ENCODE data around the gene DCLK1.

The DCLK1 gene

DNA sequence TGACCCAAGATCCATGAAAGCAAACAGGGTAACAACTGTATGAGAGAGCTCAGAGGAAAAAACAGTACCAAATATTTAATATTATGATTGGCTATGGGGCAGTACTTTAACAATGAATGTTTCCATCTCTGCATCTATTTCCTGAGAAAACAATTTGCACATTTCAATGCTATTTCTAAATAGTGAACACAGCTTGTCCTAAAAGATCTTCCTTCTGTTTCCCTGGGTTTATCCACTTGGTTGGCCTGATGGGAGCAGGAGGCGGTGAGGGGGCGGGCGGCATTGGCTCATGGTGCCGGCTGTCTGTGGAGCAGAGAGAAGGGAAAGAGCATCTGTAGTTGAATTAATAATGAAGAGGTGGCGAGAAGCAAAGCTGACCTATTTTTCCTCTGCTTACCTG, 291.4 kb downstream of the DCLK1 start:
- in situ Hi-C loops (cut with MboI; ENCODE audit: low sequenced_read_pairs) = no loop called here

DNA sequence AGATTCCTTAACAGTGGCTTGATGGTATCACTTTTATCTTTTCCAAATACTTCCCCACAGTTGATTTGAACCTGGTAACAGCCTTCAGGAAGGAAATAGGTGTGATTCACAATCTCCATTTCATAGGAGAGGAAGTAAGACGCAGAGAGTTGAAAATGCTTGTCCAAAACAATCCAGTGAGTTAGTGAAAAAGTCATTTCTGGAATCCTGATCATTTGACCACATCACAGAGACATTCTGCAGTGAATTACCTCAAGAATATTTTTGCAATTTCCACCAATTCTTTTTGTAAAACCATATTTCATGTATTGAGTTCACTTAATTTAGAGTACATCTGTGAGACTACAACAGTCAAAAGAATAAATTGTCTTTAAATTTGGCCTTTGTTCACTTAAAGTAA, 292.8 kb downstream of the DCLK1 start:
- in situ Hi-C loops (cut with MboI; ENCODE audit: low sequenced_read_pairs) = no loop called here

DNA sequence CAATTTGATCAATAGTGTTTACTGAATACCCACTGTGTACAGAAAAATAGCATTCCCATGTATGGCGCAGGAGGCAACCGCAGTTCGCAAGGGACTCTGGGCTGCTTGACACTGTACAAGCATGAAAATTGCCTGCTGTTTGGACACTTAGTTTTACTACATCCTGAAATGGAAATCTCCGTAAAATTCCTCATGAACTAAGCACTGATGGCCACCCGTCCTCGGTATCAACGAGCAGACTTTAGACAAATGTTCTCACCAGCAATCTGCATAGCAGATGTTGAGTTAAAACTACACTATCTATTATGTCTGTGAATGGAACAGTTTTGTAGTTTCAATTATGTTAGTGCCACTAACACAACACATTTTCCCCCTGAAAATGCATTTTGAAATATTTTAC, 294.7 kb downstream of the DCLK1 start:
- in situ Hi-C loops (cut with MboI; ENCODE audit: low sequenced_read_pairs) = no loop called here

DNA sequence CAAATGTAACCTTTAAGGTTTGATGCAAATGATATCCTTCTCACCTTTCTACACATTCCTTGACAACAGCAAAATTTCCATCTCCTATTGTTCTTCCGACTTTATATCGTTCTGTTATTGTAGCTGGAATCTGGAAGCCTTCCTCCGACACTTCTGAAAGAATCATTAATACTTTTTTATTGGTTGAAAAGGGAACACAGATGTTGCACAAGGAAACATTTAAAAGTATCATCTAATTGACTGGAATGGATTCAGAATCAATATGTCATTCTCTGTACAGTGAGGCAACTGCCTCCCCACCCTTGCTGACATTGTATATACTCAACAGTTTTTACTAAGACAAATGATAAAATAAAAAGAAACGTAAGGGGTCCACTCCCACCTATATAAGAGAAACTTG, 295.2 kb downstream of the DCLK1 start:
- in situ Hi-C loops (cut with MboI; ENCODE audit: low sequenced_read_pairs) = no loop called here

DNA sequence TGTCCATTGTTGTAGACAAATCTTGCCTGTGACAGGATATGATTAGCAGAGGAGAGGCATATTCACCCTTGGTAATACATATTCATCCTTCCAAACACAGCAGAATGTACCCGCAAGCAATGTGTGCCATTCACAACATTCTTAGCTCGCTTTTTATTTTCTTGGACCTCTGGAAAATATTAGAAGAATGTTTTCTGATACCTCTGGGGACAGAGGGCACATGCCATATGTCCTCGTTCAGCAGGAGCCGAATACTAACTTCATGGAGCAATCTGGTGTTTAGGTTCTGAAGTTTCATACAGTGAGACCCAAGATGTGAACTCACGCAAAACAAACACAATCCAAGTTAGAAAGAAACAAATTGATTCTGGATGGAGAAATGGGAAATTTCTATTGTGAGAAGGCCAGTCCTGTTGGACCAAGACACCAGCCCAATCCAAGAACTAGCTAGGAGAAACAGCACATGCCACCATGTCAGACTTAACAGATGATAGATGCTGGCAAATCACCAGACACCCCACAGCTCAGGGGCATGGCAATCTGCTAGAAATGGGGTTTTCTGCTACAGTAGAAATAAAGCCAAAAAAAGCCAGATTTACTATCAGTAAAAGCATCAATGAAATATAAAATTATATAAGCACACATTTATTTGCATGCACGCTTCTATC, 297.4 kb downstream of the DCLK1 start:
- in situ Hi-C loops (cut with MboI; ENCODE audit: low sequenced_read_pairs) = no loop called here

DNA sequence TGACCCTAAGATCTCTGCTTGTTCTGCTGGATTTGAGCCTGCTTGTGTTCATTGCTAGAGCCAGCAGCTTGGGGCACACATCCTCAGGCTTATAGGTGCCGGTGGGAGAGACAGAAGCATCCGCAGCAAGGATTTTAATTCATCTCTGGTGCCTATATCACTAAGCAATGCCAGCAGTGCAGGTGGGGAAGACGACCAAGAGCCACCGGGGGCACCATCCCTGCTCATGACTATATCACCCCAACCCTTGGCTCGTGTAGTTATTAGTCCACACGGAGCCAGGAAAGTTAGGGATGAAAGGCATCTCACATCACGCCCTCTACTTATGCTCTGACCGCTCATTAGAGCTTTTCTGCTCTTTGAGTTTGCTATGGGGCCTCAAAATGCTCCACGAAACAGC, 298.2 kb downstream of the DCLK1 start:
- in situ Hi-C loops (cut with MboI; ENCODE audit: low sequenced_read_pairs) = no loop called here

DNA sequence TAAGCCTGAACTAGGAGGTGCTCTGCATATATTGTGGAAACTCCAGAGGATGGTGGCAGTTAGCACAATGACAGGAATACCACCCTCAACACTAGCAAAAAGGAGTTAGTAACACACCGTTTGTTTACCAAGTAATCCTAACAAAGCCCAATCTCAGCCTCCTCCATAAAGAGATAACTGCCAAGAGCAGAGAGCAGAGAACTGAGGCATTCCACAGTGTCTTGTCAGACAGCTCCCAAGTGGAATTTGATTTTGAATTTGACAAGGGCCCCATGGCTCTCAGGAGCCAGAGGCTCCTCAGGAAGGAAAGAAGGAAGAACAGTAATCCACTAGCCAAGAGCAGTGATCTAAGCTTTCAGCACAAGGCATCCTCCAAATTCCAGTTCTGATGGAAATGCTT, 298.6 kb downstream of the DCLK1 start:
- in situ Hi-C loops (cut with MboI; ENCODE audit: low sequenced_read_pairs) = no loop called here

DNA sequence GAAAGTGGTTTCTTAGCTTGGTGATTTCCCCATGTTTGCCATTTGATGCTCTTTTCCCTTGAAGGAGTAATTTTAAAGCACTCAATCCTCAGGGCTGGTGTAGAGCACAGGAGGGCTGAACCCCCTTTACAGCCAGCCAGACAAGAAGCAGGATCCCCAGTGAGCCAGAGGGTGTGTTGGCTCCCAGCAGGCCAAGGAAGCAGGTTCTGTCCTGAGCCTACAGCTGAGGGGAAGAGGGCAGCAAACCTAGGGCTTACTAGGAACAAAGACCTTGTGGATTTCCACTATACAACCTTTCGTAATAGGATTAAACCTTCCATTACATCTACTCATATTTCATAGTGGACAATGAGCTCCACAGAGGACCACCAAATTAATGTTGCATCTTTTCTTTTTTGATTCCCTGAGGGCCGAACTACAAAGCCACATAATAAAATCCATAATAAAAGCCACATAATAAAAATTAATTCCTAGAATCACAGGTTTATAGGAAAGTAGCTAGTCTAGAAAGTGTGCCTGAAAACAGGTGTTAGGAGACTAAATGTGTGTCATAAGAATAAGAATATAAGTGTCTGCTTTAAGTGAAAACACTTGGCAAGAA, 300.2 kb downstream of the DCLK1 start:
- in situ Hi-C loops (cut with MboI; ENCODE audit: low sequenced_read_pairs) = no loop called here

DNA sequence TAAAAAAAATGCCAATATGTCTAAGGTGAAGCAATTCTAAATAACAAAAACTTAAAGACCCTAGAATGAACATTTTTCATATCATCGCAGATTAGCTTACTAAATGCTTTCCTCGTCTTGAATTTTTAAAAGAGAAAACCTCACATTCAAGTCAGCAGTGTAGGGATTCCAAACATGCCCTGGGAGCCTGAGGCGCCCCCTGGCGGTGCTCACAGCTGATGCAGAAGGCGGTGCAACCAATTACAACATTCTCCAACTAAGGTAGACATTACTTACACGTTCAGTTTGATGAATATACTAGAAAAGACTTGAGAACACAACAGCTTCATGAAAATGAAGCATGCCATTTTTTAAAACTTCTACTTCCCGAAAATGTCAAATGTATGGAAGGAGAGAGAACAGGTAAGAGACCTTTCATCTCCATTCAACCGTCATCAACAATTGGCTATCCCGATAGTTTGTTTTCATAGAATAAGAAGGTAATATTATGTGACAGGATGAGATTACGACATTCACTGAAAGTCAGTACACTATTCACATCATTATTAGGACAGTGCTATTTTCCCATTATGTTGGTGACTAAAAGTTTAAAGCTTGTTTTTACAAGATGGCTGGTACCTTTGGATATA, 304.4 kb downstream of the DCLK1 start:
- in situ Hi-C loops (cut with MboI; ENCODE audit: low sequenced_read_pairs) = no loop called here

DNA sequence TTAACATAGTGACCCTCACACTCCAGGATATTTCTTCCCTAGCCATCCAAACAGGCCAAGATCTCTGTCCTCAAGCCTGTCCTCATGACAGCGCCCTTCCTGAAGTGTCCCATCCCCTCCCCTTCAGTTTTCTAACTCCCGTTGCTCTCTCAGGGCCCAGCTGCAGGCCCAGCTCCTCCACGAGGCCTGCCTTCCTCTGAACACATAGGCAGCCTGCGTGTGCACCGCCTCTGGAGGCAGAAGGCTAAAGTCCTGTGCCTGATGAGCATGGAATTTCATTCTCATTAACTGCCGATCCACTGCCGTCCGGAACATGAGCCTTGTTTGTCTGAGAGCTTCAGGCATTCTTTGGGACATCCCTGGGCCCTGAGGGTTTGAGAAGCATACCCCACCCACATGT, 306.4 kb downstream of the DCLK1 start:
- in situ Hi-C loops (cut with MboI; ENCODE audit: low sequenced_read_pairs) = no loop called here

DNA sequence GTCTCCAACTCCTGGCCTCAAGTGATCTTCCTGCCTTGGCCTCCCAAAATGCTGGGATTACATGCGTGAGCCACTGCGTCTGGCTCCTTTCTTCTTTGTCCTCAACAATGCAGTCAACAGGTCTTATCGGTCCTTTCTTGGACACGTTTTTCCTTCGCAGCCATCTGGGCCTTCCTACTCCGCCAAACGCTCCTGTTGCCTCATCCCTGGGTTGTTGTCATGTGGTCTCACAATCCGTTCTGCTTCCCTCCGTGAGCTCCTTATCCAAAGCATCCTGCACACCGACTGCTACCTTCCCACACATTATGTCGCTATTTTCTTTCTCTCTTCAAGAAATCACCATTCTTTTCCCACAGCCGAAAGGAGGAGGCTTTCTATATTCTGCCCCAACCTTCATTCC, 306.8 kb downstream of the DCLK1 start:
- in situ Hi-C loops (cut with MboI; ENCODE audit: low sequenced_read_pairs) = no loop called here

DNA sequence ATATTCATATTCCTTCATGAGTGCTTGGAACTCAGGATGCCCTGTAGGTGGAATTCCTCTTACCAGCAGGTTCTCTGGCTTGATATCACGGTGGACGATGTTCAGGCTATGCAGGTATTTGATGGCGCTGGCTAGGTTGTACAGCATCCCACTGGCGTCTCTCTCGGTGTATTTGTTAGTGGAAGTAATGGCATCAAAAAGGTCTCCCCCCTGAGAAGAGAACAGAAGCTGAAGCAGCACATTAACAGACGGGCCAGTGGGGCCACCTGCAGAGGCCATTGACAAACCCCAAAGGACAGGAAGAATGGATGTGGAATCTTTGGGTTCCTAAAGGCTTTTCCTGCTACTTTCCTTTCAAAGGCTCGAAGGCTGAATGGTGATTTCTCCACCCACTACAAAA, 308.5 kb downstream of the DCLK1 start:
- in situ Hi-C loops (cut with MboI; ENCODE audit: low sequenced_read_pairs) = no loop called here

DNA sequence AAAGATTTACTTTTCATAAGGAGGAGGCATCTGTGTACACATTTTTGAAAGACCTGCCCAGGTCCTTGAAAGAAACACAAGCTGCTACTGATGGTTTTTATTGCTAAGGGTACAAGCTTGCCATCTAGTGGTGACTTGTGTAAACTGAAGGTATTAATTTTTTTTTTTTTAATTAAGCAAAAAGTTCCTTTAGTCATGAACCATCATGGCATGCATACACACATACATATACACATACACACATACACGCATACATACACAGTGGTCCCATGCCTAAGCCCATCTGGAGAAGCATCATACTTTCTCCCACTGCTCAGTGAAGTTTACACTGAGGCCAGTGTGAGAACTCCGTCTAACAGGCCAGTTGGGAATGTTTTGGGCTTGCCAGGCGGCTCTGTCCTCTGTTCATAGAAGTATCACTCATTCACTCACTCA, 312.5 kb downstream of the DCLK1 start:
- in situ Hi-C loops (cut with MboI; ENCODE audit: low sequenced_read_pairs) = no loop called here

DNA sequence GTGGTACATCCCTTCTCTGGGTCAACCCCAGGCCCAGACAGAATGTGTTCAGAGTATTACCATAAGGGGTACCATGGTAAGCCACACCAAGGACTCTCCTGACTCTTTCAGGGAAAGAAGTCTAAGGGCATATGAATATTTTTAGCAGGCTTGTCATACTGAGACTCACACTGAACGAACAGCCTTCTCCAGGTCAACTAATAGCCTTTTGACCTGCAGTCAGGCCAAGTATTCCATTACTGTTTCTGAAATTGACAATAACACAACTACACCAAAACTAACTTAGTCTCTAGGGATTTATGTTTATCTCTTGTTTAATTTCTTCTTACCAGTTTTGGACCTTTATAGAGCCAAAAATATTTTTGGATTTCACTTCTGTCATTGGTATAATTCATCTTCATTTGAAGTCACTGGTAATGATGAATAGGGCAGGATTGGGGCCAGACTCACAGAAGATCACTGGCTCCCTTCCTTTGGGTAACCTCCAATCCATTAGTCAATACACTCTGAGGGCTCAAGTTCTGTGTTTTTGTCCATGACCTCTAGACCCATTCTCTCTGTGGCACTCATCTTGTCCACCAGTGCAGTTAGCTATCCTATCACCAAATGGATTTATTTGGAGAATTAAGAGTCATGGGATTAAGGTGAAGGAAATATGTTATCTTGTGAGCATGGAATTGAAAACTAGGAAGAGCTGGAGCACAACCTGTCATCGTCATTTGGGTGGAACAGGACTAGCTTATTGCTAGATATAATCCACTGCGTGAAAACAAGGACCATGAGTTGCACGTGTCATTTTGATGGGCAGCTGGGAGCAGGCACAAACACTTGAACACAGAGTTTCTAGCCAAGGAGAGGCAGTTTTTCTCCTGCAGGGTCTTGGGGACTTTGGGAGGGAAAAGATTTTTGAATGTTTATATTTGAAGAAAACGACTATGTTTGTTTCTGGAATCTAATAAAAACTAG, 313.3 kb downstream of the DCLK1 start:
- in situ Hi-C loops (cut with MboI; ENCODE audit: low sequenced_read_pairs) = no loop called here

DNA sequence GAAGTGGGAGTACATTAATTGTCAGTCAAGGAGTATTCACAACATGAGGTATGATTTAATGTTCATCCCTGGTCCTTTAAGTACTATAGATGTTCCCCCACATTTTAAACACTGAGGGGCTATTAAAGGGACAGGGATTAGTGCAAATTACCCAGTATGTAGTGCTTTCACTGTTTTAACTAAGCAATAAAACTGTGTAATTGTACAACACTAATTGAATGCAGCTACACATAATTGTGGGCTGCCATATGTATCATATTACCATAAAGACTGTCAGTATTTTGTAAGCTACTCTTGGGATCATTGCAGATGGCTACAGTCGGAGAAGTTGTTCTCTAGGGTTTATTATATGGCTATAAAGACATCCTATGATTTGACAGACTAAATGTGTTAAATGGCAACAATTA, 316.6 kb downstream of the DCLK1 start:
- in situ Hi-C loops (cut with MboI; ENCODE audit: low sequenced_read_pairs) = no loop called here

DNA sequence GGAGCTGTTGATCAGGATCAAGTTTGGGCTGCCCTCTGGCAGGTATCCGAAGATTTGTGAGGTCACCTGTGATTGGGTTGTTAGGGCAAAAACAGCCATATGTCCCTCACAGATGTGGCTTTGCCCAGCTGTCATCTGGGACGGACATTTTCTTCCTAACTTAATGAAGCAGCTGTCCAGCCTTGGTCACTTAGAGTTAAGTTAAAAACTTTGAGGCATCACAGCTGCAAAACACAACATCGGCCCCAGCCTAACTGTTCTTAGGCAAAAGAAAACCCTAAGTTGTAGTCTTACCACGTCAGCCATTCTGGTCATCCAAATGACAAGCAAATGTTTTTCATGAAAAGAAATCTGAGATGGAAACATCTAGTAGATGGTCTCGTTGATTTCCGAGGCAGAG, 318.4 kb downstream of the DCLK1 start:
- in situ Hi-C loops (cut with MboI; ENCODE audit: low sequenced_read_pairs) = no loop called here

DNA sequence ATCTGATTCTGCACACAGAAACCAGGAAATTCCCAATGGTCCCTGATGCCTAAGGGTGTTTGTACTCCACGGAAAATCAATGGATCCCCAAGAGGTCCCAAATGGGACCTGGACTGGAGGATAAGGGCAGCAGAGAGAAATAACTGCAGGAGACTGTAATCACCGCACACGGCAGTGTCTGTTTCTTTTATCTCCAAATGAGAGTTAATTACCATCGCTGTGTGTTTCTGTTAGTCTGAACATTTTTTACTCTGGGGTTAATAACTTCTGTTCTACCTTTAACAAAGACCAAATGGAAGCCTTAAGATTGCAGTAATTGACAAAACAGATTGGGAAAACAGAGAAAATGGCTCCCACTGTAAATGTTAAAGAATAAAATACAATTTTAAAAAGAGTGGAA, 320.9 kb downstream of the DCLK1 start:
- in situ Hi-C loops (cut with MboI; ENCODE audit: low sequenced_read_pairs) = no loop called here

DNA sequence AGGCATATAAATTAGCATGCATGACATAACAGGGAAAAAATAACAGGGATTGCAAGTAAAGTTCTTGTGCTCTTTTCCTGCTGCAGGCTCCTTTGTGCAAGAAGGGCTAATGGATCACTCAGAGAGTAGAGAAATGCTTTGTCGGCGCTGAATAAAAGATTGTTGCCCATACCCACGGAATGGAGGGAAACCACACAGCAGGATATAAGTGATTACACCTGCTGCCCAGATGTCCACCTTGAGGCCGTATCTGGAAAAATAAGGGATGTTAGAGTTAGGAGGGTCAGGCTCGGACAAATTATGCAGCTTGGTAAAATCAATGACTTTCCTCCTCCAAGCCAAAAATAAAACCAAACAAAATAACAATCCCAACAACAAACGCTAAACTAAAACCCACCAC, 322.3 kb downstream of the DCLK1 start:
- in situ Hi-C loops (cut with MboI; ENCODE audit: low sequenced_read_pairs) = no loop called here

DNA sequence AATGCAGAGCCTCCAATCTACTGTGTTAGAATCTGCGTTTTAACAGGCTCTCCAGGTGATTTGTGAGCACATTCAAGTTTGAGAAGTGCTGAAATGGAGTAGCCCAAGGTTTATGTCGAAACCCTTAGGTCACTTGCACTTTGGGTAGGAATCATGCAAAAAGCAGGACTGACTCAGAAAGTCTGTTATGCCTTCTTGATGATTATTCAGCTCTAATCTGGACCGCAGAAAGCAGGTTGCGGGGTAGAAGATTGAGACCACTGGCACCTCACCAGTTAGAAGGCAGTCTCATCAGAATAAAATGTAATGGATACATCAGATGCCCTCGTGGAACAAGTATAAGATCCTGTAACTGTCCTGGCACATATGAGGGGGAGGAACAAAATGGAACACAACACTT, 326.3 kb downstream of the DCLK1 start:
- in situ Hi-C loops (cut with MboI; ENCODE audit: low sequenced_read_pairs) = no loop called here

DNA sequence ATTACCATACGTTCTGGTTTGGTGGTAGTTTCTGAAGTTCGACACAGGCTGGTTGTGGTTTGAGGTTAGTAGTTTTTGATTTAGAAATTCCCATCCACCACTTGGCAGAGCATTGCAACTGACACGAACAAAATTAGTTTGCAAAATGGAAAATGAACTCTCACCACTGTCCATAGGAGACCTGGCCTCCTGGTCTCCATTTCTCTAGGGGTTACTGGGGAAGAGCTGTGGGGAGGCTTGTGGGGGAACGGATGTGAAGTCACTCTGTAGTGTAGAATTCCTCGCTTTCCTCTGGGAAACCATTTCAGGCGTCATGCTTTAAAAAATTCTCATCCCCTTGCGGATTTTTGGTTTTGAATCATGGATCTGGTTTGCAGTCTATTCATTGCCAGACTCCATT, 333.2 kb downstream of the DCLK1 start:
- in situ Hi-C loops (cut with MboI; ENCODE audit: low sequenced_read_pairs) = no loop called here

DNA sequence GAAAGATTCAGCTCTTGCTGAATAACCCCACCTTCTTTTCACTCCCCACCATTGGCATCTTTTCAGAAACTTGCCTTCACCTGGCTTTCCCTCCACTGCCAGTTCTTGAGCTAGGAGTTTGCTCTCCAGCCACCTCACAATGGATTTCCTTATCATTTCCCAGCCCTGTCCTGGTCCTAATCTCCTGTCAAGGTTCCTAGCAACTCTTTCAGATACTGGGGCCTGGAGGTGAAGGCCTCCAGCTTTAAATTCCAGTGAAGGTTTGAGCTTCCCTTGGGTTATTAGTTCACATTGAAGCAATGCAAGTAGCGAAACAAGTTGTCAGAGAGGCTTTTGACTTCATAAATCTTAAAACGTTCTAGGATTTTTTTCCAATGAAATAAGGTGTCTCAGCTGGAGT, 333.9 kb downstream of the DCLK1 start:
- in situ Hi-C loops (cut with MboI; ENCODE audit: low sequenced_read_pairs) = no loop called here
